ENCODE measurements around the gene LSAMP. TPM values are rescaled to one million over a fixed set of nuclear protein-coding genes. Genes with fewer than 3 reads are reported as not detected.

Gene LSAMP
- polyA plus RNA-seq, 1 of the 3 experiments (the other 2 are of a cell fraction): 6.6 TPM

DNA sequence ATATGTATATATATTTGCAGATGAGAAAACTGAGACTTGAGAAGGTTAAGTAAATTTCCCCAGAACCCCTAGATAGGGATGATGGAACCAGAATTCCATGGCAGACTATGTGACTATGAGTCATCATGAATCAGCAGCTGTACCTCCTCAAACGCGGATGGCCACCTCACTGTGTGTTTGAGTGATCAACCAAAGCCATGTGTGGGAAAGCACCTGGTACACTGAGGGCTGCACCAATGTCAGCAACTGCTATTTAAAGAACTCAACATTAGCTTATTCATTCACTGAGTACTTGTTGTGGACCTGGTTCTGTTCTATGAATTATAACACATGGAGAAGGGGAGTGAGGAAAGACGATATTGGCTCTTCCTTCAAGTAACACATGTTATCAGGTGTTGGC is 445.0 kb downstream of the LSAMP start (continued):
- TF ChIP-seq FOSL2 (IDR thresholded peaks at IDR 0.05; ENCODE audit: borderline replicate concordance, low read depth) (peak; percentile 99), NFIC (IDR thresholded peaks at IDR 0.05; ENCODE audit: borderline replicate concordance) (peak; percentile 72), FOXJ3 (CRISPR knock-in tag; IDR thresholded peaks at IDR 0.05) (no peak)

- POLR2A ChIA-PET: no interaction called here
- H3K79me2 ChIP-seq (ENCODE audit: insufficient read depth): no peaks in the 10 kb centered on the region
- CTCF ChIA-PET: no interaction called here
- peak overlapping the region; percentile 53 to 92; a peak in 3 of 4 replicates for H3K27ac ChIP-seq (ENCODE audit: low read depth in 2 of 2, low read length in 1 of 2)
- no peak overlapping the region for H3K4me3 ChIP-seq (ENCODE audit: low read depth in 2 of 2, low read length in 1 of 2)
- H4K20me1 ChIP-seq (ENCODE audit: insufficient read depth): no peaks in the 10 kb centered on the region
- H3K9me3 ChIP-seq: no peaks in the 10 kb centered on the region
- H3K4me2 ChIP-seq: peak overlapping the region; percentile 29
- no peaks in the 10 kb centered on the region for H3K36me3 ChIP-seq (replicated peaks in 1 of 2; ENCODE audit: control insufficient read depth in 1 of 2, insufficient read depth in 2 of 2, low read length in 1 of 2)
- 85% methylated on average over 2 of the region's 4 CpGs for WGBS (ENCODE audit: low lambda C conversion rate)
- H3K9ac ChIP-seq: peak overlapping the region; percentile 49; the same call in 1 of the 2 replicates
- H3F3A ChIP-seq (replicated peaks; ENCODE audit: insufficient read depth): peaks cover 28% of the 10 kb centered on the region
- TF ChIP-seq, protein P1, sequence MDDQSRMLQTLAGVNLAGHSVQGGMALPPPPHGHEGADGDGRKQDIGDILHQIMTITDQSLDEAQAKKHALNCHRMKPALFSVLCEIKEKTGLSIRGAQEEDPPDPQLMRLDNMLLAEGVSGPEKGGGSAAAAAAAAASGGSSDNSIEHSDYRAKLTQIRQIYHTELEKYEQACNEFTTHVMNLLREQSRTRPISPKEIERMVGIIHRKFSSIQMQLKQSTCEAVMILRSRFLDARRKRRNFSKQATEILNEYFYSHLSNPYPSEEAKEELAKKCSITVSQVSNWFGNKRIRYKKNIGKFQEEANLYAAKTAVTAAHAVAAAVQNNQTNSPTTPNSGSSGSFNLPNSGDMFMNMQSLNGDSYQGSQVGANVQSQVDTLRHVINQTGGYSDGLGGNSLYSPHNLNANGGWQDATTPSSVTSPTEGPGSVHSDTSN (IDR thresholded peaks at IDR 0.05): peak; percentile 31; the same call in 1 of the 2 replicates
- TF ChIP-seq RXRA (IDR thresholded peaks at IDR 0.05; ENCODE audit: borderline replicate concordance, low read depth): no peak
- no peak for DNase-seq
- H3K9me2 ChIP-seq: no peaks in the 10 kb centered on the region
- peak overlapping the region; percentile 13; the same call in 1 of the 2 replicates for H2AFZ ChIP-seq (ENCODE audit: low read depth)
- no peaks in the 10 kb centered on the region for H3K27me3 ChIP-seq (ENCODE audit: insufficient read depth)
- H3K4me1 ChIP-seq (ENCODE audit: control insufficient read depth in 1 of 2, insufficient read depth in 2 of 2, low read depth in 1 of 2, low read length in 1 of 2): peaks cover 21 to 26% of the 10 kb centered on the region in 2 experiments
These were observed 445.7 kb downstream of the LSAMP start for GRCh38 chr3:115999613-116000012.

DNA sequence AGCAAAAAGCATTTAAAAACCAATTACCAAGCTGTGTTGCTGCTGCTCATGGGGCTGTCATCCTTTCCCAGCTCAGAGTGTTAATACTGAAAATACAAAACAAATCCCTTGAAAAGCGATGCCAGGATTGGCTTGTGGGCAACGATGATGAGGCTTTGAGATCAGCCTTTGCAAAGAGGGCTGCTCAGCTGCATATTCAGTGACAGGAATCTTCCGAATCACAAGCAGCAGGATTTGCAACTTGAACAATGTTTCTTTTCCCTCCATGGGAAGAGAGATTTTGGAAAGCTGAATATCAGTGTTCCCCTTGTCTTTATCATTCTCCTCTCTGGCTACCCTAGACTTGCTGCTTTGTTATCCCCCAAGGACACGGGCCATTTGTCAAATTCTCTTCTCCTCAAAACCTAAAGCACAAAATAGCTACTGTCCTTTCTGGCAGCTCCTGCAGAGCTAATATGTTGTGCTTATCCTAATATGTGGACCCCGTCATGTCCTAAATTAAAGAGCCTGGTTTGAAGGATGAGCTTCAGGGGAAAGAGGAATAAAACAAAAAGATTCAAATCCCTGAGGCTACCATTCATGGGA is 446.2 kb downstream of the LSAMP start:
- no peak for DNase-seq
- Histone ChIP-seq H3K9me3 (no peaks in the 10 kb centered on the region), H3K4me3 (ENCODE audit: low read depth in 2 of 2, low read length in 1 of 2) (no peak overlapping the region), H3K79me2 (ENCODE audit: insufficient read depth) (no peaks in the 10 kb centered on the region), H3K9ac (no peak overlapping the region), H3K36me3 (replicated peaks in 1 of 2; ENCODE audit: control insufficient read depth in 1 of 2, insufficient read depth in 2 of 2, low read length in 1 of 2) (no peaks in the 10 kb centered on the region), H3K4me2 (0 out of 2 replicates have a peak overlapping the region, but pooled peaks have one; percentile 29), H2AFZ (ENCODE audit: low read depth) (peak overlapping the region; percentile 13; the same call in 1 of the 2 replicates), H3K27me3 (ENCODE audit: insufficient read depth) (no peaks in the 10 kb centered on the region), H3F3A (replicated peaks; ENCODE audit: insufficient read depth) (peaks cover 28% of the 10 kb centered on the region), H4K20me1 (ENCODE audit: insufficient read depth) (no peaks in the 10 kb centered on the region), H3K27ac (ENCODE audit: low read depth in 2 of 2, low read length in 1 of 2) (peak overlapping the region; percentile 4 to 92; a peak in 3 of 4 replicates), H3K9me2 (no peaks in the 10 kb centered on the region), H3K4me1 (ENCODE audit: control insufficient read depth in 1 of 2, insufficient read depth in 2 of 2, low read depth in 1 of 2, low read length in 1 of 2) (peaks cover 21 to 26% of the 10 kb centered on the region in 2 experiments)
- TF ChIP-seq GATA2 (CRISPR knock-in tag; IDR thresholded peaks at IDR 0.05) (no peak), FOXJ3 (CRISPR knock-in tag; IDR thresholded peaks at IDR 0.05) (no peak), YY1 (IDR thresholded peaks at IDR 0.05; ENCODE audit: low read depth) (no peak), JUND (IDR thresholded peaks at IDR 0.05) (no peak), REST (IDR thresholded peaks at IDR 0.05; ENCODE audit: low read depth, low read length) (no peak)
- TF ChIP-seq, protein P1 (IDR thresholded peaks at IDR 0.05): no peak
- TF ChIP-seq, protein P2, sequence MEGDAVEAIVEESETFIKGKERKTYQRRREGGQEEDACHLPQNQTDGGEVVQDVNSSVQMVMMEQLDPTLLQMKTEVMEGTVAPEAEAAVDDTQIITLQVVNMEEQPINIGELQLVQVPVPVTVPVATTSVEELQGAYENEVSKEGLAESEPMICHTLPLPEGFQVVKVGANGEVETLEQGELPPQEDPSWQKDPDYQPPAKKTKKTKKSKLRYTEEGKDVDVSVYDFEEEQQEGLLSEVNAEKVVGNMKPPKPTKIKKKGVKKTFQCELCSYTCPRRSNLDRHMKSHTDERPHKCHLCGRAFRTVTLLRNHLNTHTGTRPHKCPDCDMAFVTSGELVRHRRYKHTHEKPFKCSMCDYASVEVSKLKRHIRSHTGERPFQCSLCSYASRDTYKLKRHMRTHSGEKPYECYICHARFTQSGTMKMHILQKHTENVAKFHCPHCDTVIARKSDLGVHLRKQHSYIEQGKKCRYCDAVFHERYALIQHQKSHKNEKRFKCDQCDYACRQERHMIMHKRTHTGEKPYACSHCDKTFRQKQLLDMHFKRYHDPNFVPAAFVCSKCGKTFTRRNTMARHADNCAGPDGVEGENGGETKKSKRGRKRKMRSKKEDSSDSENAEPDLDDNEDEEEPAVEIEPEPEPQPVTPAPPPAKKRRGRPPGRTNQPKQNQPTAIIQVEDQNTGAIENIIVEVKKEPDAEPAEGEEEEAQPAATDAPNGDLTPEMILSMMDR (IDR thresholded peaks at IDR 0.05): no peak
- POLR2A ChIA-PET: no interaction called here
- CTCF ChIA-PET: no interaction called here
- WGBS (ENCODE audit: low lambda C conversion rate): 96% methylated on average over 5 of the region's 5 CpGs

All from SK-N-SH (cell line).